SK-N-SH (cell line): Measurements from ENCODE around the gene CBFA2T3.

Experiments
- ELF1 ChIP-seq: IDR thresholded peaks from 2 replicates; pipeline ENCODE4 v1.4.0; 2012
- EZH2phosphoT487 ChIP-seq: fragments of 200-600 bp; sonication (generic); IDR thresholded peaks from 2 replicates; pipeline ENCODE4 v1.6.1; 2017; ENCODE audit warnings: low read depth, mixed run types, mild to moderate bottlenecking, antibody characterized with exemption, moderate library complexity, borderline replicate concordance
- GABPA ChIP-seq: IDR thresholded peaks from 2 replicates; pipeline ENCODE4 v1.4.0; 2012; ENCODE audit warnings: low read depth, mild to moderate bottlenecking
- MEF2A ChIP-seq: IDR thresholded peaks from 2 replicates; pipeline ENCODE4 v1.4.0; 2012; ENCODE audit warnings: low read depth, borderline replicate concordance
- NRF1 ChIP-seq: IDR thresholded peaks from 2 replicates; pipeline ENCODE4 v1.6.1; 2012; ENCODE audit warnings: low read depth, mild to moderate bottlenecking, low read length
- SMC3 ChIP-seq: IDR thresholded peaks from 2 replicates; pipeline ENCODE4 v1.6.1; 2012; ENCODE audit warnings: low read depth, low read length, improper control_type of control experiment
- TAF1 ChIP-seq: IDR thresholded peaks from 2 replicates; pipeline ENCODE4 v1.6.1; 2012; ENCODE audit warnings: low read depth, mild to moderate bottlenecking, low read length, moderate library complexity, borderline replicate concordance
- TCF12 ChIP-seq: IDR thresholded peaks from 2 replicates; pipeline ENCODE4 v1.4.0; 2012
- TEAD4 ChIP-seq: IDR thresholded peaks from 2 replicates; pipeline ENCODE4 v1.4.0; 2012; ENCODE audit warnings: mild to moderate bottlenecking, borderline replicate concordance; ENCODE audit not compliant: insufficient read depth
- TF ChIP-seq, protein P1 (sequence below): fragments of 200-600 bp; sonication (generic); IDR thresholded peaks from 2 replicates; pipeline ENCODE4 v1.6.1; 2017; ENCODE audit warnings: antibody characterized with exemption, mild to moderate bottlenecking, moderate library complexity
- TF ChIP-seq, protein P2 (sequence below): fragments of 150-350 bp; IDR thresholded peaks from 2 replicates; pipeline ENCODE4 v1.6.1; 2016; ENCODE audit warnings: mild to moderate bottlenecking, low read depth, low read length
- TF ChIP-seq, protein P3 (sequence below): IDR thresholded peaks from 2 replicates; pipeline ENCODE4 v1.4.0; 2012; ENCODE audit warnings: low read depth

DNA sequence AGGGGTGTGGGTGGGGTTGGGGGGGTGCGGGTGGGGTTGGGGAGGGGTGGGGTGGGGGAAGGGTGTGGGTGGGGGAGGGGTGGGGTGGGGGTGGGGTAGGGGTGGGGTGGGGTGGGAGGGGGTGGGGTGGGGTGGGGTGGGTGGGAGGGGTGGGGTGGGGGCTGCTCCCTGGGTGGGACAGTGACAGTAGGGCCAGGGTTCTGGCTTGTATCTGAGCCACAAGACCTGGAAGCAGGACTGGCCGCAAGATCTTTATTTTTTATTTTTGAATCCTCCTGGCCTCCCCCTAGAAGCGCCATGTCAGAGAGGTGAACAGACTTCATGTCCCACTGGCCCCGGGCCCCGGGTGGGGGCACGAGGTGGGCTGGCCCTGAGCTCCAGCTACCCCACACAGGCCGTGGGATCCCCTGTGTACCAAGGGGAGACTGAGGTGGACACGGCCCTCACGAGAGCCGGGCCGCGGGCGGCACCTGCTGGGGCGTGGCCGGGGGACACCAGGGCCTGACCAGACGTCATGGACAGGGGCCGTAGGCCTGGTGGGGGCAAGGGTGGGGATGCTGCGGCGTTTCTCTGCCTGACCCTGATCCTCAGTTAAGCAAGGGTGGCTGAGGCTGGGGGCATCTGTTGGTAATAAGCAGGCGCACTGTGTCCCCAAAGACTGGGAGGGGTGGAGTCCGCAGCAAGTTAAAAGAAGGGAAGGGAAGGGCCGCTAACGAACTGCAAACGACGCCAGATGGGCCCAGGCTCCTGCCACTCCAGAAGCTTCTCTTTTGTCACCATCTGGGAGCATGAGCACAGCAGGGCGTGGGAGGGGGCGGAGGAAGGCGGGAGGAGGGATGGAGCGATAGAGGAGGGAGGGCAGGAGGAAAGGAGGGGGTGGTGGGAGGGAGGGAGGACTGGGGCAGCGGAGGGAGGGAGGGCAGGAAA lies 88.3 kb downstream of the CBFA2T3 start:
- TF ChIP-seq SMC3 (no peak), GABPA (no peak), MEF2A (no peak), NRF1 (no peak), TAF1 (no peak), TEAD4 (no peak), EZH2phosphoT487 (no peak), ELF1 (no peak), TCF12 (no peak)
- TF ChIP-seq, protein P1, sequence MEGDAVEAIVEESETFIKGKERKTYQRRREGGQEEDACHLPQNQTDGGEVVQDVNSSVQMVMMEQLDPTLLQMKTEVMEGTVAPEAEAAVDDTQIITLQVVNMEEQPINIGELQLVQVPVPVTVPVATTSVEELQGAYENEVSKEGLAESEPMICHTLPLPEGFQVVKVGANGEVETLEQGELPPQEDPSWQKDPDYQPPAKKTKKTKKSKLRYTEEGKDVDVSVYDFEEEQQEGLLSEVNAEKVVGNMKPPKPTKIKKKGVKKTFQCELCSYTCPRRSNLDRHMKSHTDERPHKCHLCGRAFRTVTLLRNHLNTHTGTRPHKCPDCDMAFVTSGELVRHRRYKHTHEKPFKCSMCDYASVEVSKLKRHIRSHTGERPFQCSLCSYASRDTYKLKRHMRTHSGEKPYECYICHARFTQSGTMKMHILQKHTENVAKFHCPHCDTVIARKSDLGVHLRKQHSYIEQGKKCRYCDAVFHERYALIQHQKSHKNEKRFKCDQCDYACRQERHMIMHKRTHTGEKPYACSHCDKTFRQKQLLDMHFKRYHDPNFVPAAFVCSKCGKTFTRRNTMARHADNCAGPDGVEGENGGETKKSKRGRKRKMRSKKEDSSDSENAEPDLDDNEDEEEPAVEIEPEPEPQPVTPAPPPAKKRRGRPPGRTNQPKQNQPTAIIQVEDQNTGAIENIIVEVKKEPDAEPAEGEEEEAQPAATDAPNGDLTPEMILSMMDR = no peak
- TF ChIP-seq, protein P2, sequence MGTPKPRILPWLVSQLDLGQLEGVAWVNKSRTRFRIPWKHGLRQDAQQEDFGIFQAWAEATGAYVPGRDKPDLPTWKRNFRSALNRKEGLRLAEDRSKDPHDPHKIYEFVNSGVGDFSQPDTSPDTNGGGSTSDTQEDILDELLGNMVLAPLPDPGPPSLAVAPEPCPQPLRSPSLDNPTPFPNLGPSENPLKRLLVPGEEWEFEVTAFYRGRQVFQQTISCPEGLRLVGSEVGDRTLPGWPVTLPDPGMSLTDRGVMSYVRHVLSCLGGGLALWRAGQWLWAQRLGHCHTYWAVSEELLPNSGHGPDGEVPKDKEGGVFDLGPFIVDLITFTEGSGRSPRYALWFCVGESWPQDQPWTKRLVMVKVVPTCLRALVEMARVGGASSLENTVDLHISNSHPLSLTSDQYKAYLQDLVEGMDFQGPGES = no peak
- TF ChIP-seq, protein P3, sequence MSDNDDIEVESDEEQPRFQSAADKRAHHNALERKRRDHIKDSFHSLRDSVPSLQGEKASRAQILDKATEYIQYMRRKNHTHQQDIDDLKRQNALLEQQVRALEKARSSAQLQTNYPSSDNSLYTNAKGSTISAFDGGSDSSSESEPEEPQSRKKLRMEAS = no peak
